CD1c-positive myeloid dendritic cell (primary cell): ENCODE data around the gene SRRM1.
"Not testable (repeated sequence)": the region's sequence is repeated elsewhere in the genome, so short reads cannot be mapped to it uniquely, and the experiment has no call there.

Experiments
- DNase-seq: peaks from one replicate; pipeline ENCODE4 v3.0.0-alpha.2; 2016; ENCODE audit errors: extremely low spot score

The SRRM1 gene

DNA sequence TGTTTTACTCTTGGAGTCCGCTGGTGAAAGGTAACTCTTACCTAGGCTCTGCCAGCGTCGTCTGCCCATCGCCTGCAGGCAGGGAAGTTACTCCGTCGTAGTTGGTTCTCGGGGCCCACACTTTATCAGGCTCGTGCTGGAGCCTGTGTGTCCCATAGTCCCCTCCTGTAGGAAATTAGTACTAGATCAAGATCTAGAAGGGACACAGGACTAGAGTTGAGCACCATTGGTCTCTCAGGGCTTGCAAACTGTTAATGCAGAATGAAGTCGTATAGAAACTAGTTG lies 940 bp downstream of the SRRM1 start:
- DNase-seq = peak; percentile 6

DNA sequence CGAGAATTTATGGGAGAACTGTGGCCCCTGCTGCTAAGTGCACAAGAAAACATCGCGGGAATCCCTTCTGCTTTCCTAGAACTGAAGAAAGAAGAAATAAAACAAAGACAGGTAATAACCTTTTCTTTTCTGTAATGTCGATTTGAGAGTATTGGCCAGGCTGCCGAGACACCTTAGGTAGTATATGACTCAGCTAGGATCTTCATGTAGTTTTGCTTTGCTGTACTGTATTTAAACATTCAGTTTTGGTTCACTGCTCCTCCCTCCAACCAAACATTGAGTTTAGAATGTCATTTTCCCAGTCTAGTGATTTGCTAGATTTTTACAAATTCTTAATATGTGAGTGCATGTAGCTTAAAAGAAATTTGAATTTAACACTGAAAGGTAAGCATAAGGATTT lies 5.8 kb downstream of the SRRM1 start:
- DNase-seq = no peak

GRCh38 chr1:24652382-24652781 lies 9.3 kb downstream of the SRRM1 start:
- no peak for DNase-seq

DNA sequence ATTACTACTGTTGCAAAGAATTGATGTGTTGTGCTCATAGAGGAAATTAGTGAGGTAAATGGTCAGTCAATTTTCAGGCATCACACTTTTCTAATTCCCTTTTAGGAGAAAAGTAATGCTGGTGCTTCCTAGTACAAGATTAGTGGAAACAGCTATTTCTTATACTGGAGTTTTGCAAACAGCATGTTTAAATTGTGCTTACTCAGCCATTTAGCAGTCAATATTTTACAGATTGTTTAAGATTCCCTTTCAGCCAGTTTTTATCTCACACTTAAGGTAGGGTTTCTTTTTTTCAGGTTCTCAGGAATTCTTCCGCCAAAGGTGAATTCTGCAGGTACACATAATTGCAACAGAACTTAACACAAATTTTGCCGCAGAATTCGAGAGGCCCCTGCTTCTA lies 10.9 kb downstream of the SRRM1 start:
- no peak for DNase-seq

GRCh38 chr1:24656046-24656445 lies 12.9 kb downstream of the SRRM1 start:
- DNase-seq = no peak

DNA sequence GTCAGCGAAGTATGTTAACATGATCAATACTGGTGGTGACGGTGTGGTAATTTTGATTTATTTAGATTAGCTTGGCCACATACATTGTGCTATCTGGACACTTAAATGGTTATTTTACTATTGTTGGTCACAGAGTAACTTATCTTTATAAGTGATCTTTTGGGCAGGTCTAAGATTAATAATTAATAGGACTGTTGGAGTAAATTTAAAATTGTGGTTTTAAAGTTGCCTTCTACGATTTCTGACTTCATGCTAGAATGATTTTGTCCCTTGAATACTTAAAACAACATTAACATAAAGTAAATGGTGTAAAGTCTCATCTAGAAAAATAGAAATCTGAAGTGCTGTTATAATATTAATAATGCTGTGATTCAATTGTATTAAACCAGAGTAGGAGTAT lies 14.7 kb downstream of the SRRM1 start:
- DNase-seq = no peak

GRCh38 chr1:24659166-24659904 lies 16.2 kb downstream of the SRRM1 start:
- DNase-seq = no peak

DNA sequence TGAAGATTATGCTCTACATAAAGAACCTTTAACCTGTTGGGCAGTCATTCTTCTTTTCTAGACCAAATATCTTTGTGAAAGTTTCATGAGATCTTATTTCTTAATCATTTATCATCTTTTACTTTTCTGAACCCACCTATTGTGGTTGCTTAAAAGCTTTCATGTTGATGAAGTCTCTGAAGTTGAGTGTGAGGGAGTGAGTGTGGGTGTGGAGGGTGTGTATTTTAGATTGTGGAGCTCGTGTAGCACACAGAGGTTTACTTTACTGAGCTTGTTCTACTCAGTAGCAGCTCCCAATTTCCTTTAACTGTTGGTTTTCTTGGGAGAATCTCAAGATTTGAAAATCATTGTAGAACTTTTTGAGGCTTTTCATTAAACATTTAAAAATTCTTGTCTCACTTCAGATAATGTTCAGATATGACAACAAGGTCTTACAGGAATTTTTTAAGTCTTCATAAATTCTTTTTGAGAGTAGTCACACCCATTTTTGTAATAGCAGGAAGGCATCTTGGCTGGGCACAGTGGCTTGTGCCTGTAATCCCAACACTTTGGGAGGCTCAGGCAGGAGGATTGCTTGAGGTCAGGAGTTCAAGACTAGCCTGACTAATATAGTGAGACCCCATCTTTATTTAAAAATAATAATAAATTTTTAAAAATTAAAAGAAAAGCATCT lies 17.0 kb downstream of the SRRM1 start:
- DNase-seq = no peak

GRCh38 chr1:24664507-24665033 lies 21.5 kb downstream of the SRRM1 start:
- no peak for DNase-seq

DNA sequence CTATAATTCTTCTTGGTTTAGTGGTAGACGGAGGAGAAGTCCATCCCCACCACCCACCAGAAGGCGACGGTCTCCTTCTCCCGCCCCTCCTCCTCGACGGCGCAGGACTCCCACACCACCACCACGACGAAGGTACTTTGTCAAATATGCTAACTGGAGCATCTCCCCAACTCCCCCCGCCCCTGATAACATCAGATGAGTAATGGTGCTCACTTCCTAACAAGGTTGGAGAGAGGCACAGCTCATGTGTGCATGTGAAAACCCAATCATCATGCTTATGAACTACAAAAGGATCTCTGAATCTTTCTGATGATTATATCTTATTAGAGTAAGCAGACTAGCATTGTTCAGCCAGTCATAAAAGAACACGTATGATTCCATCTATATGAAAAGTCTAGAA lies 23.7 kb downstream of the SRRM1 start:
- no peak for DNase-seq

DNA sequence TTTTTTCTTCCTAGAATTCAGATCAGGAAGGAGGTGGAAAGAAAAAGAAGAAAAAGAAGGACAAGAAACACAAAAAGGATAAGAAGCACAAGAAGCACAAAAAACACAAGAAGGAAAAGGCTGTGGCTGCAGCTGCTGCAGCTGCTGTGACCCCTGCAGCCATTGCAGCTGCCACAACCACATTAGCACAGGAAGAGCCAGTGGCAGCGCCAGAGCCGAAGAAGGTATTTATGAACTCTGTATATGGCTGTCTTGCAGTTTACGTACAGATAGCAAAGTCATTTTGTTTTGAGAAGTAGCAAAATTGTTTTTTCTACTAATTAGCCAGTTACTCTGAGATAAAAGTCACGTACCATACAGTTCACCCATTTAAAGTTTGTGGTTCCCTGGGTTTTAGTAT lies 28.3 kb downstream of the SRRM1 start:
- DNase-seq = not testable (repeated sequence)

DNA sequence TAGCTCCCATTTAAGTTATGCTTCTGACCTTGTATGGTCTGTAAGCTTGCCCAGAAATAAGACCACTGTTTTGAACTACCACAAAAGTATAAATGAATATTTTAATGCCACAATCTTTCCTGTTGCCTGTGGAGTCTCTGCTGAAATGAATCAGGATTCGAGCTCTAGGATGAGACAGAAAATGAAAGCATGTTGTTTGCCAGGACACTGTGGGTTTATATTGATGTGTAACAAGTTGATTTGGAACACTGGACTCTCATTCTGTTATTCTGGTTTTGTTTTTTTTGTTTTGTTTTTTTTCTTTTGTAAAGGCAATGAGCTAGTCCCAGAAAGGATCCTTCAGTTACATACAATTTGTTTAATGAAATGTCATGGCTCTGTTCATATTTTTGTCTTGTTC lies 29.6 kb downstream of the SRRM1 start:
- DNase-seq = not testable (repeated sequence)

GRCh38 chr1:24673341-24673740 lies 30.2 kb downstream of the SRRM1 start:
- DNase-seq = no peak

DNA sequence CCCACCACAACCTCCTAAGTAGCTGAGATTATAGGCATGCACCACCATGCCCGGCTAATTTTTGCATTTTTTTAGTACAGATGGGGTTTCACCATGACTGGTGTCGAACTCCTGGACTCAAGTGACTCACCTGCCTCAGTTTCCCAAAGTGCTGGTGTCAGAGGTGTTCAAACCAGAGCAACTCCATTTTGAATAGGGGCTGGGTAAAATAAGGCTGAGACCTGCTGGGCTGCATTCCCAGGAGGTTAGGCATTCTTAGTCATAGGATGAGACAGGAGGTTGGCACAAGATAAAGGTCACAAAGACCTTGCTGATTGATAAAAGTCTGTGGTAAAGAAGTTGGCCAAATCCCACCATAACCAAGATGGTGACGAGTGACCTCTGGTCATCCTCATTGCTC lies 35.3 kb downstream of the SRRM1 start:
- not testable (repeated sequence) for DNase-seq

GRCh38 chr1:24679725-24680124 lies 36.6 kb downstream of the SRRM1 start:
- DNase-seq = no peak

- DNase-seq = no peak
Measured at GRCh38 chr1:24683713-24684162, 40.6 kb downstream of the SRRM1 start.

DNA sequence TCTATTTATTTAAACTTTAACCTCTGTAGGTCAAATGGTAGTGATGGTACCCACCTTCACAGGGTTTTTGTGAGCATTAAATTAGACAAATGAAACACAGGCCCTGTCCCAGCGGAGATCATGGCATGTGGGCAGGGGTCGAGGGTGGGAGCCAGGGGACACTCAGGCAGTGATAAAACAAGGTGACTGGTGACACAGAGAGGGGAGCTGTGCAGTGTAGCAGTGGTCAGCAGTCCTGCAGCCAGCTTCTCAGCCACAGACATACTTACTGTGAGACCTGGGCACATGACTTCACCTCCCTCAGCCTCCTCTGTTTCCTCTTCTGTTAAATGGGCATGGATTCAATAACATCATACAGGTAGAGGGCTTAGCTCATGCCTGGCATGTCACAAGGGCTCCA lies 44.9 kb downstream of the SRRM1 start:
- DNase-seq = no peak

GRCh38 chr1:24688621-24689195 lies 45.6 kb downstream of the SRRM1 start:
- DNase-seq = peak; percentile 83

DNA sequence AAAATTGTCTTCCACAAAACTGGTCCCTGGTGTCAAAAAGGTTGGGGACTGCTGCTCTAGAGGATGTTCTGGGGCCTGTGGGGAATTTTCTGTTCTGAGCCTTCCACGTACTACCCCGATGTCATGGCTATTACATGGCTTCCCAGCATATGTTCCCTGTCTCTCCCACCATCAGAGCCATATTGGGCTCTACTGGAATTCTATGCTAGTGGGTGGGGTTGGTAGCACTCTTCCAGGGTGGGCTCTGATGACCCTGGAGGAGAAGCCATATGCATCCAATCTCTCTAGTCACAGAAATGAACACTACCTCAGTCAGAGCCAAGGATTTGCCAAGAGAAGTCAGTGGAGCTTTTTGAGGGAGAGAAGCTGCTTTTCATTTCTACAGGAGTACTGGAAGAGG lies 47.9 kb downstream of the SRRM1 start:
- no peak for DNase-seq

GRCh38 chr1:24692351-24692980 lies 49.4 kb downstream of the SRRM1 start:
- DNase-seq = peak; percentile 10

DNA sequence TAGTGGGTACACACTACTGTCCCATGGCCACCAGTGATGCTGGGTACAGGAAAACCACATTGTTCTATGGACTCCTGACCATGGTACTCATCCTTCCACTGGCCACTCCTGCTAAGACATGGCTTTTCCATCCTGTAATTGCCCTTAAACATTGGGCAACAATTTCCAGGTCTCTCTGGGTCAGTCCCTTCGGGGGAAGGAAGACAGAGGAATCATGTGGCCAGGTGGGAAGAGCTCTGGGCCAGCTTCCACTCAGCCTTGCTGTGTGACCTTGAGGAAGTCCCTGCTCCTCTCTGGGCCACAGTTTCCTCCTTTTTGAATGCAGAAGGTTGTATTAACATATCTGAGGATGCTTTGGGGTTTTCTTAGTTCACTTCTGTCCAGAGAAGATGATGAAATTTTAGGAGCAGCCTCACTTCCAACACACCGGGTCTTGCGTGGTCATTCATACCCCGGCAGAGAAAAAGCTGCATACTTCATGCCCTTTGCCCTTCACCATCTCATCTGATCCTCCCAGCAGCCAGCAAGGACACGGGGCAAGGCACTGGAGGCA lies 50.8 kb downstream of the SRRM1 start:
- peak; percentile 69 for DNase-seq

GRCh38 chr1:24694380-24694843 lies 51.3 kb downstream of the SRRM1 start:
- DNase-seq = peak; percentile 70
